Heart right ventricle (tissue), 16 donors: ENCODE results near the gene PLXNA2. TPM values are rescaled to one million over a fixed set of nuclear protein-coding genes. Genes with fewer than 3 reads are reported as not detected.
A peak's percentile ranks its signal among the peaks of the same experiment; 100 is the strongest.

ENCODE experiments used
- ATAC-seq, 8 donors: fragments of 200-7000 bp; cut with Tn5 transposase; one replicate each; pipeline ENCODE4 v1.9.1; 2020; ENCODE audit warnings: mild to moderate bottlenecking in 8 of 8, moderate library complexity in 8 of 8, moderate number of reproducible peaks in 1 of 8
- DNase-seq, 2 donors: peaks; one replicate each; pipeline ENCODE4 v3.0.0-alpha.2; 2020
- H3K27ac ChIP-seq, 10 donors: fragments of 200-600 bp; sonication (generic) in 2 of 10; one replicate each; pipeline versions ENCODE4 v1.5.0 to v1.8.0; 2020 to 2022; ENCODE audit warnings: mild to moderate bottlenecking in 3 of 10
- H3K27me3 ChIP-seq, 7 donors: fragments of 200-600 bp; one replicate each; pipeline ENCODE4 v1.8.0; 2021 to 2022; ENCODE audit warnings: mild to moderate bottlenecking in 2 of 7
- H3K36me3 ChIP-seq, 9 donors: fragments of 200-600 bp; sonication (generic) in 1 of 9; one replicate each; pipeline versions ENCODE4 v1.5.0 to v1.8.0; 2020 to 2022; ENCODE audit warnings: mild to moderate bottlenecking in 2 of 9
- H3K4me1 ChIP-seq, 9 donors: fragments of 200-600 bp; sonication (generic) in 1 of 9; one replicate each; pipeline versions ENCODE4 v1.5.0 to v1.8.0; 2020 to 2022; ENCODE audit warnings: mild to moderate bottlenecking in 4 of 9
- H3K4me3 ChIP-seq, 10 donors: fragments of 200-600 bp; sonication (generic) in 2 of 10; one replicate each; pipeline versions ENCODE4 v1.5.0 to v1.8.0; 2020 to 2022; ENCODE audit warnings: mild to moderate bottlenecking in 7 of 10, moderate library complexity in 2 of 10
- H3K9me3 ChIP-seq, 11 donors: fragments of 200-600 bp in 10 of 11; sonication (generic) in 2 of 11; one replicate each; pipeline versions ENCODE4 v1.5.0 to v1.8.0; 2013 to 2022; ENCODE audit warnings: mild to moderate bottlenecking in 2 of 11, control low read depth in 1 of 11, moderate library complexity in 1 of 11
- WGBS, 2 donors: extraction: QIAGEN DNeasy Blood & Tissue Kit; methylation state at CpG; one replicate each; pipeline ENCODE4 v1.1.7; 2013; ENCODE audit warnings: inconsistent platforms in 1 of 2; 5-methylcytosine and 5-hydroxymethylcytosine counted together
- intact Hi-C, 10 donors: fragments of 100-400 bp; cut with DNase I; formaldehyde crosslinking; loops; one replicate each; pipeline versions ENCODE4 v1.11.1 to v1.14.2; 2022
- polyA plus RNA-seq, 2 donors: library from polyadenylated mRNA; stranded (reverse); fragments of 200-250 nt; gene quantifications; one replicate each; pipeline ENCODE4 v1.2.3, GENCODE V29; 2013
- total RNA-seq, 10 donors: library from RNA; stranded (reverse); fragmentation: NEBNext Ultra II Directional in 3 of 10; extraction: Animal tissue kit (Norgen Biotek cat#: 25700) in 3 of 10; gene quantifications; one replicate each; pipeline versions ENCODE4 v1.2.1 to v1.2.4, GENCODE V29; 2021 to 2023
- TF ChIP-seq, protein P1 (sequence below), 9 donors: fragments of 200-600 bp; sonication (generic) in 2 of 9; IDR thresholded peaks; one replicate each; pipeline versions ENCODE4 v1.5.0 to v1.8.0; 2021 to 2022; ENCODE audit warnings: antibody characterized with exemption in 9 of 9, mild to moderate bottlenecking in 5 of 9, moderate library complexity in 1 of 9
- donor health status: Arrhythmogenic right ventricular cardiomyopathy.
- donor health status: ischemic (EF 13 %, LVEDD 7.1; RV severe dilation, severe dysfunction).
- donor health status: healthy with polysubstance abuse.
- donor health status: DM: no; HTN: yes; CAD: no.
- donor health status: DM: no; HTN: no; CAD: no.
- donor health status: ischemic (EF 25% LVEDD 6.9; RV normal size, moderate dysfunction).
- donor health status: ischemic (EF 25% LVEDD 5.7; RV mildly dilated, moderate dysfunction).
- donor health status: healthy.
- donor health status: DM: yes; HTN: yes; CAD: no.
- donor health status: Ischemic cardiomyopathy.
- donor health status: ischemic (EF 35%, LVEDD 5.7; RV mildly dilated, moderate dysfunction).
- donor health status: nonischemic (EF 11% LVEDD 7.7; RV severe dilation, severe dysfunction).
- donor health status: DM: yes; HTN: yes; CAD: no.
- donor health status: PGD.
- donor health status: ischemic (EF 29% LVEDD 5.4; RV normal size, mild dysfunction).
- donor health status: nonischemic (EF 23%, LVEDD 6.1; RV moderate dilation, normal function).

The PLXNA2 gene
- total and polyA plus RNA-seq, 12 donors, result 6.1 to 31.6 (median 17.9) TPM

GRCh38 chr1:208173749-208174148 is 70.4 kb downstream of the PLXNA2 start:
- ATAC-seq (no peak), DNase-seq (no peak)
- intact Hi-C loops, result no loop called here
- WGBS, 2 donors, result 89 to 91% methylated on average over 6 of the region's 6 CpGs
- H3K36me3 ChIP-seq, result no peaks in the 10 kb centered on the region
- H3K27ac ChIP-seq, result no peak overlapping the region
- TF ChIP-seq, protein P1, sequence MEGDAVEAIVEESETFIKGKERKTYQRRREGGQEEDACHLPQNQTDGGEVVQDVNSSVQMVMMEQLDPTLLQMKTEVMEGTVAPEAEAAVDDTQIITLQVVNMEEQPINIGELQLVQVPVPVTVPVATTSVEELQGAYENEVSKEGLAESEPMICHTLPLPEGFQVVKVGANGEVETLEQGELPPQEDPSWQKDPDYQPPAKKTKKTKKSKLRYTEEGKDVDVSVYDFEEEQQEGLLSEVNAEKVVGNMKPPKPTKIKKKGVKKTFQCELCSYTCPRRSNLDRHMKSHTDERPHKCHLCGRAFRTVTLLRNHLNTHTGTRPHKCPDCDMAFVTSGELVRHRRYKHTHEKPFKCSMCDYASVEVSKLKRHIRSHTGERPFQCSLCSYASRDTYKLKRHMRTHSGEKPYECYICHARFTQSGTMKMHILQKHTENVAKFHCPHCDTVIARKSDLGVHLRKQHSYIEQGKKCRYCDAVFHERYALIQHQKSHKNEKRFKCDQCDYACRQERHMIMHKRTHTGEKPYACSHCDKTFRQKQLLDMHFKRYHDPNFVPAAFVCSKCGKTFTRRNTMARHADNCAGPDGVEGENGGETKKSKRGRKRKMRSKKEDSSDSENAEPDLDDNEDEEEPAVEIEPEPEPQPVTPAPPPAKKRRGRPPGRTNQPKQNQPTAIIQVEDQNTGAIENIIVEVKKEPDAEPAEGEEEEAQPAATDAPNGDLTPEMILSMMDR (IDR thresholded peaks at IDR 0.05), result no peak
- peaks cover 19 to 83% (median 58%) of the 10 kb centered on the region in 9 donors for H3K4me1 ChIP-seq
- no peaks in the 10 kb centered on the region for H3K27me3 ChIP-seq
- H3K4me3 ChIP-seq, result no peak overlapping the region
- no peaks in the 10 kb centered on the region for H3K9me3 ChIP-seq

- intact Hi-C loops, result no loop called here
- WGBS, 2 donors, result 77 to 86% methylated on average over 6 of the region's 6 CpGs
- no peaks in the 10 kb centered on the region for H3K9me3 ChIP-seq
- ATAC-seq, result peak in 1 of 8 donors; percentile 18
- H3K4me1 ChIP-seq, result peaks cover 18 to 78% (median 50%) of the 10 kb centered on the region in 9 donors
- no peak overlapping the region for H3K4me3 ChIP-seq
- H3K27ac ChIP-seq, result peak overlapping the region in 3 of 10 donors; percentile 11 to 32 (median 13)
- TF ChIP-seq, protein P1 (IDR thresholded peaks at IDR 0.05), result no peak
- no peaks in the 10 kb centered on the region for H3K27me3 ChIP-seq
- DNase-seq, result no peak
- no peaks in the 10 kb centered on the region for H3K36me3 ChIP-seq
Measured at GRCh38 chr1:208172423-208173145, 71.6 kb downstream of the PLXNA2 start.

DNA sequence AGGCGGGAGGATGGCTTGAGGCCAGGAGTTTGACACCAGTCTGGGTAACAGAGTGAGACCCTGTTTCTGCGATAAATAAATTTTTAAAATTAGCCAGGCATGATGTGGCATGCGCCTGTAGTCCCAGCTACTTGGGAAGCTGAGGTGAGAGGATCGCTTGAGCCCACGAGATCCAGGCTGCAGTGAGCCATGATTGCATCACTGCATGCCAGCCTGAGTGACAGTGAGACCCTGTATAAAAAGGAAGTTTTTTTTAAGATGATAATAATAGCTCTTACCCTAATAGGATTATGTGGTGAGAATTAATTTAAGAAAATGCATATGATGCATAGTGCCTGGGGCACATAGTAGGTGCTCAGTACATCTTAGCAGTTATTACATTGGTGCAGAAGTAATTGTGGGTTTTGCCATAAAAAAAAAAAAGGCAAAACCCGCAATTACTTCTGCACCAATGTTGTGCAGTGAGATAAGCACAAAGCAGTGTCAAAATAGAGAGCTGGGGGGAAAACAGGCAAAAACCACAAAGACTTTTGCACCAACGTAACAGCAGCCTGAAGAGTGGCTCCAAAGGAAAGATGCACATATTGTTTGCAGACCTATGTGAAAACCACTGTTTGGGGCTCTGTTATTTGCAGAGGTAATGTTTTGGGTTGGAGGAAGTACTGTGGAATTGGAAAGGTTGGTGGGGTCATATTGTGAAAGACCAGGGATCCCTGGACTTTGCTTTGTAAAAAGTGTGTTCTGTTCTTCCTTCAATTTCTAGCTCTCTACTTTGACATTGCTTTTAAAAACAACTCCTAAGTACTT is 72.4 kb downstream of the PLXNA2 start:
- TF ChIP-seq, protein P1 (IDR thresholded peaks at IDR 0.05), result no peak
- WGBS, 2 donors, result 87 to 92% methylated on average over 7 of the region's 7 CpGs
- no peaks in the 10 kb centered on the region for H3K36me3 ChIP-seq
- H3K27ac ChIP-seq, result peak overlapping the region in 2 of 10 donors; percentile 11 to 32
- peaks cover 18 to 82% (median 53%) of the 10 kb centered on the region in 9 donors for H3K4me1 ChIP-seq
- H3K27me3 ChIP-seq, result no peaks in the 10 kb centered on the region
- DNase-seq (no peak), ATAC-seq (no peak)
- no peaks in the 10 kb centered on the region for H3K9me3 ChIP-seq
- intact Hi-C loops, result no loop called here
- H3K4me3 ChIP-seq, result no peak overlapping the region

DNA sequence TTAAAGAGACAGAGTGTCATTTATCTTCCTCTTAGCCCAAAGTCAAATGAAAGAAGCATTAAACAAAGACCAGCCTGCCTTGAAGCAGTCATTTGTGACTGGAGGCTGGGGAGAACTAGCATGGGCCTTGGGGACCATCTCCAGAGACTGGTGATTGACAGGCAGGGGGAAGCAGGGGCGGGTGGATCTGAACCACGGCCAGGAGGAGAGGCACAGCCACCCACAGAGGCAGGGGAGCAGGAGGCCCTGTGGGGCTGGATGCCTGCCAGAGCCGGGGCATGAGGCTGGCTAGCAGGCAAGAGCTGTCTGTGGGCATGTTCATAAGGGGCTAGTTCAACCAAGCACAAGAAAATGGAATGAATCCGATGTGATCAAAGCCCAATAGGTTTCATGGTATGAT is 73.9 kb downstream of the PLXNA2 start:
- Histone ChIP-seq H3K36me3 (peaks cover 0 to 3% (median 0%) of the 10 kb centered on the region in 9 donors), H3K9me3 (no peaks in the 10 kb centered on the region), H3K27me3 (no peaks in the 10 kb centered on the region), H3K4me1 (peaks cover 16 to 87% (median 53%) of the 10 kb centered on the region in 9 donors), H3K27ac (no peak overlapping the region), H3K4me3 (no peak overlapping the region)
- intact Hi-C loops, result no loop called here
- peak in 7 of 8 donors; percentile 16 to 78 (median 44) for ATAC-seq
- WGBS, 2 donors, result 27 to 30% methylated on average over 4 of the region's 4 CpGs
- TF ChIP-seq, protein P1 (IDR thresholded peaks at IDR 0.05), result no peak
- peak; percentile 54 to 70 for DNase-seq
